Dermis blood vessel endothelial cell (primary cell): ENCODE results near the gene CYP11A1. TPM values are rescaled to one million over a fixed set of nuclear protein-coding genes. Genes with fewer than 3 reads are reported as not detected.
"Not testable (repeated sequence)": the region's sequence is repeated elsewhere in the genome, so short reads cannot be mapped to it uniquely, and the experiment has no call there.

Source experiments
- DNase-seq: peaks from one replicate; pipeline ENCODE4 v3.0.0; 2010
- total RNA-seq: library from RNA; depleted of rRNA; stranded (reverse); fragments of >200 nt; gene quantifications from 2 replicates; pipeline ENCODE4 v1.2.3, GENCODE V29; 2014

CYP11A1 gene
- total RNA-seq, 1 donor from 2014 or later: not detected

- no peak for DNase-seq
Observed at GRCh38 chr15:74400313-74400860, 32.9 kb upstream of the CYP11A1 start.

GRCh38 chr15:74399511-74400312, 32.3 kb upstream of the CYP11A1 start:
- DNase-seq: no peak

- DNase-seq: no peak
Observed at GRCh38 chr15:74399100-74399499, 31.7 kb upstream of the CYP11A1 start.

DNA sequence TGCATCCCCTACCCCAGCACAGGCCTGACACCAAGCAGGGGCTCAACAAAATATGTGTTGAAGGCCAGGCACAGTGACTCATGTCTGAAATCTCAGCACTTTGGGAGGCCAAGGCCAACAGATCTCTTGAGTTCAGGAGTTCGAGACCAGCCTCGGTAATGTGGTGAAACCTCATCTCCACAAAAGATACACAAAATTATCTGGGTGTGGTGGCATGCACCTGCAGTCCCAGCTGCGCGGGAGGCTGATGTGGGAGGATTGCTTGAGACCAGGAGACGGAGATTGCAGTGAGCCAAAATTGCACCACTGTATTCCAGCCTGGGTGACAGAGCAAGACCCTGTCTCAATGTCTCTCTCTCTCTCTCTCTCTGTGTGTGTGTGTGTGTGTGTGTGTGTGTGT, 30.7 kb upstream of the CYP11A1 start:
- DNase-seq: no peak

DNA sequence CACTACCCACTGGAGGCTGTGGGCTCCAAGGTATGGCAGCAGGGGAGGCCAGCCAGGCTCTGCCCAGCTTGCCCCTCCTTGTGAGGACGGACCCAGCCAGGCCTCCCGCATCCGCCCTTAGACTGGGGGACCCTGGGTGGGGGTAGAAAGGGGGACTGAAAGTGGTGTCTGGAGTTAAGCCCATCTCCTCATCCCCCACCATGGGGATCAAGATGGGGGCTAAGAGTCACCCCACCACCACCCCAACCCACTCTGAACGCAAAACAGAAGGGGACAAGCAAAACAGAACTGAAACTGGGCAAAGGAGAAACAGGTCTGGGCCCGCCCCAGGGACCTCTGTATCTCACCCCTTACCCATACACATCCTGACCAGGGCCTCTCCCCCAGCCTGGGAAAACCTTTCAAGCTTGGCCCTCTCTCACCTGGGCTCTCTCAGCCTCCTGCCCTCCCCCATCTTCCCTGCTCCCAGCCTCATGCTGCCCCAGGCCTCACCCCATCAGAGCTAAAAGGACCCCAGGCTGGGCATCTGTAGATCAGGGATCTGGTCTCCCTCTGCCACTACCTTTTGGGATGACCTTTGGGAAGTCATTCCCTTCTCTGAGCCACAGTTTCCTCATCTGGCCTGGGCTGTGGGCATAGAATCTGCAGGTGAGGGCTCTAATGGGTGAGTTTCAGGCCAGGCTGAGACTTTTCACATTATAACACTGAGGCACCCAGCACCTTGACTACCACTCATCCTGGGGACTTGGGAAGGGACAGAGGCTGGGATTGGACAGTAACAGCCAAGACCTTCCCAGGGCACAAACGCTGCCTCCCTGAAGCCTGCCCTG, 30.0 kb upstream of the CYP11A1 start:
- DNase-seq: no peak

- no peak for DNase-seq
Observed at GRCh38 chr15:74396445-74397238, 29.2 kb upstream of the CYP11A1 start.

DNA sequence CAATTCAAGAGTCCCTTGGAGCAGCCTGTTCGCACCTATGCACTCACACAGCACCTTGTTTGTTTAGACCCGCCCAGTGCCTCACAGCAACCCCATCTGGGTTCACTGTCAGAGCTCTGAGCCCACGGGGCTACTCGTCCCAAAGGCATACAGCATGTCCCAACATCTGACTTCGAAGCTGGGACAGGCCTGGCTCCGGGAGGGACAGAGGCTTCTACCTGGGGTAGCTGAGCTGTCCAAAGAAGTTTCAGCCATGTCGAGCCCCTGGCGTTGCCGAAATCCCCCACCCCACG, 28.6 kb upstream of the CYP11A1 start:
- DNase-seq: no peak

- no peak for DNase-seq
Observed at GRCh38 chr15:74395319-74396145, 28.1 kb upstream of the CYP11A1 start.

DNA sequence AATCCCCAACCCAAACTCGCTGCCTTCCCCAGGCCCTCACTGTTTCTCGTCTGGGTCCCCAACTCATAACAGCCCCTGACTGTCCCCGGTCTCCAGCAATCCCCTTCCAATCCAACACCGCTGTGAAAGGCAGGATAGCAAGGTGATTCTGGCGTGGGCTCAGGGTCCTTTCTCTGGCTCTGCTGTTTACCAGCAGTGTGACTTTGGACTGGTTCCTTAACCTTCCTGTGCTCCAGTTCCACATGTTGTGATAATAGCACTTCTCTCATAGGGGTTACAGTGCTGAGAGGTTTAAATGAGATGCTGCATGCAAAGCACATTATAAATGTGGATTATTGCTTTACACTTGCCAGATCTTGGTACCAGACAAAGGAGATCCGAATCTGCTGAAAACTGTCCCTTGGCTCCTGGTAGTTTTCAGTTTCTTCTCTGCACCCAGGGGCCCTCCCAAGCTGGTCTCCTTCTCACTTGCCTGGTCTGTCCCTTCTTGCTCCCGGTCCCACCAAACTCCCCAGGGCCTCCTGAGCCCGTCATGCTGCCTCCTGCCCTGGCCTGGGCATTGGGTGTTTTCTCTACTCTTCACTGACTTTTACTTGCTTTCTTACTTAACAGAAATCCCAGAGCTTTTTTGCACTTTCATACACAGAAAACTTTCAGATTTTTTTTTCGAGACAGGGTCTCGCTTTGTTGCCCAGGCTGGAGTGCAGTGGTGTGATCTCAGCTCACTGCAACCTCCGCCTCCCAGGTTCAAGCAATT, 26.8 kb upstream of the CYP11A1 start:
- no peak for DNase-seq

GRCh38 chr15:74393423-74393822, 26.0 kb upstream of the CYP11A1 start:
- DNase-seq: no peak

DNA sequence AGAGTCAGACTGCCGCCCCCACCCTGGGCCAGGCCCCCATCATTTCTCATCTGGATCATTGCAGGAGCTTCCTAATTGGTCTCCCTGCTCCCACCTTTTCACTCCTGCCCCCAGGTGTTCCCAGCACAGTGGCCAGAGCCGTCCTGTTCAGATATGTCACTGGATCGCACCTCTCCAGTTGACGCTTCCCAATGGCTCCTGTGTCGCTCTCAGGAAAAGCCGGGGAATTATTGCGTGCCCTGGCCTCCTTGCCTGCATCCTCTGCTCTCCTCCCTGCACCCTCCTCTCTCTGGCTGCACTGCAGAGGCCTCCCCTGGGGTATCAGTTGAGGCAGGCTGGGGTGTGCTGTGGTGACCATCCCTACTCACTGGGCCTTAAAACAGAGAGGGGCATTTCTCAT, 25.5 kb upstream of the CYP11A1 start:
- no peak for DNase-seq

- no peak for DNase-seq
Observed at GRCh38 chr15:74392451-74392830, 25.0 kb upstream of the CYP11A1 start.

DNA sequence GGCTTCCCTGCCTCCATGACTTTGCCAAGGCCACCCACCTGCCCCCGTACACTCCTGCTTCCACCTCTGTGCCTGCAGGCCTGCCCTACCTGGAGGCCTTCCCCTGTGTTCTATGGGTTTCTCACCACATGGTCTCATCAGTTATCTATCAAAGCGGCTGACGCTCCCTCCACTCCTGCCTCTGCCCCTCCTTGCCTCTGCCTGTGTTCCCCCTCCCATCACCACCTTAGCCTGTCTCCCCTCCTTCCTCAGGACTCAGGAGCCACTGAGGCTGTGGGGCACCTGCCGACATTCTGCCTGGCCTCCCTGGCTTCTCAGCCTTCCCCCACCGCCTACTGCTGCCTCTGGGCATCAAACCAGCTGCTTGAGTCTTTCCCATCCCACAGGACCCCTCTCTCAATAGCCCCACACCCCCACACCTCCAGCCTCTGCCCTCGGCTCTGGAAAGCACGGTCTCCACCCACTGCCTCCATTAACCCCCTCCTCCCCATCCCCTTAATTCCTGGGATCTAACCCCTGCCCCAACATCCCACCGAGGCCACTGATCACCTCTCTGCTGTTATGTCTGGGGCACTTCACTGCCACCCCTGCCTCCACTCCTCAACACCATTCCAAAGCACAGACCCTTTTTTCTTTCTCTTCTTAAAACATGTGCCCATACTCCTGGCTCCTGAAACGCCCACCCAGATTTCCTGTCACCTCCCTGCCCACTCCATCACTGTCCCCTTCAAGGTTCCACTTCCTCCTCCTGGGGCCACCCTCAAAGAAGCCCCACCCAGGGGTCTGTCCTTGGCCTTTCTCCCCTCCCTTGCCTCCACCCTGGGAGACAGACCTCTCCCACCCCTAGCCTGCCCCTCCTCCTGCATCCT, 24.4 kb upstream of the CYP11A1 start:
- DNase-seq: no peak

- no peak for DNase-seq
Observed at GRCh38 chr15:74390647-74391288, 23.3 kb upstream of the CYP11A1 start.

- DNase-seq: not testable (repeated sequence)
Observed at GRCh38 chr15:74390049-74390646, 22.7 kb upstream of the CYP11A1 start.

- no peak for DNase-seq
Observed at GRCh38 chr15:74389241-74390048, 22.0 kb upstream of the CYP11A1 start.

DNA sequence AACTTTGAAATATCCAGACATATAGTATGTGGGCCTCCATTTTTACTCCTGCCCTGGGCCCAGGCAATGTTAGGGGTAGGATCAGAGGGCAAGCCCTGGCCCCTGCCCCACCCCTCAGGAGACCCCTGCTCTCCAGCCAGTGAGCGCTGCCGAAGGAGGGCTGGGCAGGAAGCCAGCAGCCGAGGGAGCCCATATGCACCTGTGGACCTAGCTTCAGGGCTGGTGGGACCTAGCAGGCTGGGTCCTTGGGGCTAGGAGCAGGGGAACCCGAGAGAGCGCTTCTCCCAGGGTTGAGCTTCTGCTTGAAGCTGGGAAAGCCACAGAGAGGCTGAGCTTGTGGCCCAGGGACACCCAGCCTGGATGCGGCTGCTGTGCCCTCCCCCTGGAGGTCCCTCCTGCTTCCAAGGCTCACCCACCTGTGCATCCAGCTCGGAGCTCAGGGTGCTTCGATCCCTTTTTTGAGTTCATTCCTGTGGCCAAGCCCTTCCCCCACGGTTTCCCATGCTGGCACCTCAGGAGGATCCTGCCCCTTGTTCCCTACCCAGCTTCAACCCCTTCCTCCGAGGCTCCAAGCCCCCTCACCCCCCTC, 21.0 kb upstream of the CYP11A1 start:
- no peak for DNase-seq
